H1 (cell line): ENCODE measurements around the gene LRRC27. TPM values are rescaled to one million over a fixed set of nuclear protein-coding genes. Genes with fewer than 3 reads are reported as not detected.

Experiments
- CHD2 ChIP-seq: IDR thresholded peaks from 2 replicates; pipeline ENCODE4 v1.6.1; 2012; ENCODE audit warnings: low read length, improper control_type of control experiment
- CHD7 ChIP-seq: fragments of 300-600 bp; sonication (generic); IDR thresholded peaks from 2 replicates; pipeline ENCODE4 v1.7.1; 2012; ENCODE audit warnings: low read length, moderate library complexity, mild to moderate bottlenecking, inconsistent platforms; ENCODE audit not compliant: insufficient replicate concordance
- E2F6 ChIP-seq: IDR thresholded peaks from 2 replicates; pipeline ENCODE4 v1.6.1; 2012; ENCODE audit warnings: inconsistent platforms
- HDAC2 ChIP-seq, 2 experiments: fragments of 300-600 bp in 1 of 2; sonication (generic) in 1 of 2; IDR thresholded peaks; 2 replicates each; pipeline ENCODE4 v1.6.1; 2011 to 2012; ENCODE audit warnings: low read depth in 2 of 2, low read length in 2 of 2, mild to moderate bottlenecking in 2 of 2, moderate library complexity in 2 of 2, borderline replicate concordance in 1 of 2, inconsistent platforms in 1 of 2
- MAX ChIP-seq: IDR thresholded peaks from 2 replicates; pipeline ENCODE4 v1.6.1; 2012; ENCODE audit warnings: inconsistent platforms
- polyA plus RNA-seq, 7 experiments: library from polyadenylated mRNA; depleted of rRNA in 3 of 7; stranded (reverse) in 5 of 7; unstranded in 2 of 7; fragments of >200 nt in 5 of 7; fragments of 200-250 nt in 2 of 7; gene quantifications; 1 replicate in 5 of 7; 2 replicates in 1 of 7; 4 replicates in 1 of 7; pipeline versions ENCODE4 v1.2.1 to v1.2.3, GENCODE V29; 2011 to 2013; ENCODE audit warnings: missing spikeins in 2 of 7, mixed read lengths in 2 of 7
- total RNA-seq: library from RNA; stranded (reverse); fragmentation: NEBNext Ultra II Directional; extraction: Animal tissue kit (Norgen Biotek cat#: 25700); gene quantifications from 2 replicates; pipeline ENCODE4 v1.2.1, GENCODE V29; 2021

The LRRC27 gene
- total and polyA plus RNA-seq, 2 of the 8 experiments (the other 6 are each of a cell fraction or from before 2014, with no cell fraction given): 1.2 to 3.8 TPM

- no peak for TF ChIP-seq CHD7
- 0 out of 2 replicates have a peak, but pooled peaks have one; percentile 31 for TF ChIP-seq CHD2
- no peak for TF ChIP-seq HDAC2 (IDR thresholded peaks at IDR 0.05; ENCODE audit: borderline replicate concordance in 1 of 2, low read depth in 2 of 2, low read length in 2 of 2)
- peak; percentile 56 for TF ChIP-seq E2F6
- peak; percentile 84 for TF ChIP-seq MAX
Observed at GRCh38 chr10:132293201-132293812, 38.7 kb upstream of the LRRC27 start (continued).
